ENCODE data around the gene C9orf50.
"Not testable (repeated sequence)": the region's sequence is repeated elsewhere in the genome, so short reads cannot be mapped to it uniquely, and the experiment has no call there.

C9orf50 gene

GRCh38 chr9:129620669-129621295 lies at the start of gene C9orf50:
Gene C9orf50 (minus strand): TSS chr9:129621101. CDS start chr9:129620574, 527 bp downstream.
- no peak for DNase-seq

GRCh38 chr9:129669946-129670345 lies 49.0 kb upstream of the C9orf50 start:
- no peak for DNase-seq

GRCh38 chr9:129669141-129669718 lies 48.3 kb upstream of the C9orf50 start:
- no peak for DNase-seq

GRCh38 chr9:129667850-129668249 lies 46.9 kb upstream of the C9orf50 start:
- DNase-seq = no peak

- no peak for DNase-seq
These were observed 46.5 kb upstream of the C9orf50 start for GRCh38 chr9:129667378-129667777.

GRCh38 chr9:129666575-129666974 lies 45.7 kb upstream of the C9orf50 start:
- no peak for DNase-seq

GRCh38 chr9:129665814-129666520 lies 45.1 kb upstream of the C9orf50 start:
- no peak for DNase-seq

- peak; percentile 67 for DNase-seq
These were observed 44.5 kb upstream of the C9orf50 start, which contains the start of gene PRRX2 for GRCh38 chr9:129665389-129665775. Gene PRRX2 (plus strand): TSS chr9:129665647. CDS start chr9:129665868, 221 bp downstream.

GRCh38 chr9:129664746-129665388 lies 44.0 kb upstream of the C9orf50 start:
- DNase-seq = no peak

- DNase-seq = not testable (repeated sequence)
These were observed 41.3 kb upstream of the C9orf50 start for GRCh38 chr9:129662239-129662638.

- DNase-seq = no peak
These were observed 40.1 kb upstream of the C9orf50 start for GRCh38 chr9:129661029-129661428.

- peak; percentile 76 for DNase-seq
These were observed 36.0 kb upstream of the C9orf50 start for GRCh38 chr9:129656795-129657390.

GRCh38 chr9:129655696-129656095 lies 34.8 kb upstream of the C9orf50 start:
- DNase-seq = no peak

- no peak for DNase-seq
These were observed 34.3 kb upstream of the C9orf50 start for GRCh38 chr9:129655154-129655553.

GRCh38 chr9:129654554-129655040 lies 33.7 kb upstream of the C9orf50 start:
- DNase-seq = no peak

- DNase-seq = no peak
These were observed 33.1 kb upstream of the C9orf50 start for GRCh38 chr9:129653823-129654553.

GRCh38 chr9:129650680-129651235 lies 29.9 kb upstream of the C9orf50 start:
- no peak for DNase-seq

- DNase-seq = no peak
These were observed 29.1 kb upstream of the C9orf50 start for GRCh38 chr9:129649726-129650679.

GRCh38 chr9:129648764-129649115 lies 27.8 kb upstream of the C9orf50 start:
- no peak for DNase-seq

GRCh38 chr9:129648092-129648763 lies 27.3 kb upstream of the C9orf50 start:
- no peak for DNase-seq

Measured in islet precursor cell (in vitro differentiated cells).